SK-N-SH (cell line): ENCODE results near the gene CBLB. TPM values are rescaled to one million over a fixed set of nuclear protein-coding genes. Genes with fewer than 3 reads are reported as not detected.

Source experiments
- CTCF ChIA-PET: fragments of 300-600, 350-600 bp; formaldehyde crosslinking; extraction: SDS; loops from one replicate; lab custom pipeline; 2021; lab: Yijun Ruan, JAX
- POLR2A ChIA-PET: fragments of 350-600 bp; sonication (Branson Sonifier 250); formaldehyde crosslinking; extraction: SDS; loops from one replicate; lab custom pipeline; 2020; ENCODE audit warnings: antibody characterized with exemption, inconsistent platforms; lab: Yijun Ruan, JAX
- DNase-seq: peaks from one replicate; pipeline ENCODE4 v3.0.0; 2012
- H2AFZ ChIP-seq: fragments of 200-600 bp; sonication (generic); 2 replicates; pipeline ENCODE4 v1.8.1; 2016; ENCODE audit warnings: antibody characterized with exemption, mild to moderate bottlenecking, low read depth
- H3F3A ChIP-seq: fragments of 200-600 bp; sonication (generic); replicated peaks from 2 replicates; pipeline ENCODE3; 2016; ENCODE audit warnings: antibody characterized with exemption, mild to moderate bottlenecking; ENCODE audit not compliant: insufficient read depth
- H3K27ac ChIP-seq, 2 experiments: fragments of 200-500 bp in 1 of 2; fragments of 200-600 bp in 1 of 2; sonication (Bioruptor generic) in 1 of 2; sonication (generic), shearing (Covaris generic) in 1 of 2; 2 replicates each; pipeline versions ENCODE4 v1.5.1 to v1.6.1; 2014 to 2016; ENCODE audit warnings: low read depth in 2 of 2, inconsistent platforms in 1 of 2, low read length in 1 of 2, mild to moderate bottlenecking in 1 of 2, mixed read lengths in 1 of 2
- H3K27me3 ChIP-seq: fragments of 200-600 bp; sonication (generic), shearing (Covaris generic); 2 replicates; pipeline ENCODE4 v1.6.1; 2016; ENCODE audit warnings: mixed run types; ENCODE audit not compliant: insufficient read depth
- H3K36me3 ChIP-seq, 2 experiments: fragments of 200-500 bp in 1 of 2; fragments of 200-600 bp in 1 of 2; sonication (Bioruptor generic) in 1 of 2; sonication (generic) in 1 of 2; replicated peaks in 1 of 2; 2 replicates each; pipeline versions ENCODE3 to v1.5.1; 2014 to 2016; ENCODE audit warnings: low read length in 1 of 2, mild to moderate bottlenecking in 1 of 2; ENCODE audit not compliant: insufficient read depth in 2 of 2, control insufficient read depth in 1 of 2
- H3K4me1 ChIP-seq, 2 experiments: fragments of 200-500 bp in 1 of 2; fragments of 200-600 bp in 1 of 2; sonication (Bioruptor generic) in 1 of 2; sonication (generic), shearing (Covaris generic) in 1 of 2; 2 replicates each; pipeline versions ENCODE4 v1.5.1 to v1.6.1; 2014 to 2016; ENCODE audit warnings: low read depth in 1 of 2, low read length in 1 of 2, mixed run types in 1 of 2; ENCODE audit not compliant: insufficient read depth in 2 of 2, control insufficient read depth in 1 of 2
- H3K4me2 ChIP-seq: fragments of 200-600 bp; sonication (generic), shearing (Covaris generic); 2 replicates; pipeline ENCODE4 v1.6.1; 2017; ENCODE audit warnings: mixed run types
- H3K4me3 ChIP-seq, 2 experiments: fragments of 200-500 bp in 1 of 2; fragments of 200-600 bp in 1 of 2; sonication (Bioruptor generic) in 1 of 2; sonication (generic), shearing (Covaris generic) in 1 of 2; 2 replicates each; pipeline versions ENCODE4 v1.5.1 to v1.8.1; 2014 to 2016; ENCODE audit warnings: low read depth in 2 of 2, inconsistent platforms in 1 of 2, low read length in 1 of 2, mild to moderate bottlenecking in 1 of 2, mixed read lengths in 1 of 2, moderate library complexity in 1 of 2
- H3K79me2 ChIP-seq: fragments of 200-600 bp; sonication (generic); 2 replicates; pipeline ENCODE4 v1.8.1; 2017; ENCODE audit warnings: mild to moderate bottlenecking; ENCODE audit not compliant: insufficient read depth
- H3K9ac ChIP-seq: fragments of 200-600 bp; sonication (generic); 2 replicates; pipeline ENCODE4 v1.6.1; 2017; ENCODE audit warnings: mixed run types
- H3K9me2 ChIP-seq: fragments of 200-600 bp; sonication (generic); 2 replicates; pipeline ENCODE4 v1.6.1; 2017; ENCODE audit warnings: mixed run types
- H3K9me3 ChIP-seq: fragments of 200-600 bp; sonication (generic); 2 replicates; pipeline ENCODE4 v1.6.1; 2017; ENCODE audit warnings: mixed run types, mild to moderate bottlenecking, moderate library complexity
- H4K20me1 ChIP-seq: fragments of 200-600 bp; sonication (generic); 2 replicates; pipeline ENCODE4 v1.6.1; 2017; ENCODE audit warnings: mild to moderate bottlenecking, mixed run types; ENCODE audit not compliant: insufficient read depth
- EP300 ChIP-seq, 2 experiments: IDR thresholded peaks; 2 replicates each; pipeline versions ENCODE4 v1.4.0 to v1.6.1; 2012; ENCODE audit warnings: borderline replicate concordance in 1 of 2, low read depth in 1 of 2, low read length in 1 of 2
- EZH2phosphoT487 ChIP-seq: fragments of 200-600 bp; sonication (generic); IDR thresholded peaks from 2 replicates; pipeline ENCODE4 v1.6.1; 2017; ENCODE audit warnings: low read depth, mixed run types, mild to moderate bottlenecking, antibody characterized with exemption, moderate library complexity, borderline replicate concordance
- JUND ChIP-seq: IDR thresholded peaks from 2 replicates; pipeline ENCODE4 v1.4.0; 2012
- NFIC ChIP-seq: IDR thresholded peaks from 2 replicates; pipeline ENCODE4 v1.4.0; 2012; ENCODE audit warnings: borderline replicate concordance
- POLR2AphosphoS5 ChIP-seq: IDR thresholded peaks from 2 replicates; pipeline ENCODE4 v1.6.1; 2012; ENCODE audit warnings: low read depth, low read length
- RFX5 ChIP-seq: IDR thresholded peaks from 2 replicates; pipeline ENCODE4 v1.6.1; 2012; ENCODE audit warnings: mild to moderate bottlenecking, improper control_type of control experiment, low read length
- TEAD4 ChIP-seq: IDR thresholded peaks from 2 replicates; pipeline ENCODE4 v1.4.0; 2012; ENCODE audit warnings: mild to moderate bottlenecking, borderline replicate concordance; ENCODE audit not compliant: insufficient read depth
- WGBS: methylation state at CpG from one replicate; pipeline ENCODE4 v1.1.6; 2017; ENCODE audit warnings: low lambda C conversion rate; 5-methylcytosine and 5-hydroxymethylcytosine counted together
- polyA plus RNA-seq, 3 experiments: library from polyadenylated mRNA; depleted of rRNA; stranded (reverse); fragments of >200 nt; gene quantifications; 2 replicates each; pipeline ENCODE4 v1.2.3, GENCODE V29; 2012

Gene CBLB
- polyA plus RNA-seq, 1 of the 3 experiments (the other 2 are of a cell fraction), result 4.4 TPM

GRCh38 chr3:105801397-105801796 is 67.4 kb downstream of the CBLB start:
- H2AFZ ChIP-seq, result no peak overlapping the region
- H3K9ac ChIP-seq, result no peak overlapping the region
- POLR2A ChIA-PET, result no interaction called here
- WGBS, result 89% methylated on average over 2 of the region's 2 CpGs
- peaks cover 0 to 18% of the 10 kb centered on the region in 2 experiments for H3K36me3 ChIP-seq
- DNase-seq, result no peak
- TF ChIP-seq EZH2phosphoT487, result no peak
- TF ChIP-seq EP300 (IDR thresholded peaks at IDR 0.05; ENCODE audit: borderline replicate concordance in 1 of 2, low read depth in 1 of 2, low read length in 1 of 2), result no peak
- peaks cover 4% of the 10 kb centered on the region for H3F3A ChIP-seq
- no peak overlapping the region for H3K4me2 ChIP-seq
- no peak overlapping the region for H3K4me3 ChIP-seq
- H3K4me1 ChIP-seq, result peaks cover 8 to 18% of the 10 kb centered on the region in 2 experiments; a peak in 3 of 4 replicates
- H3K79me2 ChIP-seq, result peaks cover 39% of the 10 kb centered on the region
- H3K9me3 ChIP-seq, result no peaks in the 10 kb centered on the region
- CTCF ChIA-PET, result interaction anchor here (1.4 kb wide), 1 partner anchor 809 kb away, joined by 3 read pairs; no protein-coding TSS in a partner anchor
- H3K9me2 ChIP-seq, result no peaks in the 10 kb centered on the region
- H3K27me3 ChIP-seq, result no peaks in the 10 kb centered on the region
- 0 out of 2 replicates have a peak, but pooled peaks cover 3% of the 10 kb centered on the region for H4K20me1 ChIP-seq
- H3K27ac ChIP-seq, result no peak overlapping the region

- Histone ChIP-seq H3K9me2 (no peaks in the 10 kb centered on the region), H4K20me1 (0 out of 2 replicates have a peak, but pooled peaks cover under 1% of the 10 kb centered on the region), H3K27me3 (no peaks in the 10 kb centered on the region), H3K9ac (no peak overlapping the region), H3F3A (peaks cover 4% of the 10 kb centered on the region), H3K4me1 (peaks cover 8 to 18% of the 10 kb centered on the region in 2 experiments; a peak in 3 of 4 replicates), H2AFZ (no peak overlapping the region), H3K4me3 (no peak overlapping the region), H3K9me3 (no peaks in the 10 kb centered on the region), H3K79me2 (peaks cover 47% of the 10 kb centered on the region)
- no peak for DNase-seq
- WGBS, result 66% methylated on average over 5 of the region's 5 CpGs
- POLR2A ChIA-PET, result no interaction called here
- TF ChIP-seq RFX5 (no peak), JUND (no peak), EZH2phosphoT487 (no peak)
- TF ChIP-seq, all 33 proteins: peak for 0
- Histone ChIP-seq H3K27ac (no peak overlapping the region), H3K4me2 (no peak overlapping the region), H3K36me3 (peaks cover 0 to 18% of the 10 kb centered on the region in 2 experiments)
- CTCF ChIA-PET, result no interaction called here
Measured at GRCh38 chr3:105800320-105800719, 68.5 kb downstream of the CBLB start.

GRCh38 chr3:105799286-105799685 is 69.5 kb downstream of the CBLB start:
- Histone ChIP-seq H3K4me2 (no peak overlapping the region), H3K9ac (no peak overlapping the region), H2AFZ (no peak overlapping the region), H3K27ac (no peak overlapping the region), H3K4me1 (peaks cover 8 to 18% of the 10 kb centered on the region in 2 experiments; a peak in 3 of 4 replicates), H3F3A (peaks cover 5% of the 10 kb centered on the region), H4K20me1 (no peaks in the 10 kb centered on the region), H3K4me3 (no peak overlapping the region), H3K9me2 (no peaks in the 10 kb centered on the region), H3K27me3 (no peaks in the 10 kb centered on the region), H3K9me3 (no peaks in the 10 kb centered on the region), H3K36me3 (peaks cover 0 to 18% of the 10 kb centered on the region in 2 experiments), H3K79me2 (peaks cover 50% of the 10 kb centered on the region)
- WGBS, result 94% methylated on average over 3 of the region's 3 CpGs
- ChIA-PET POLR2A (no interaction called here), CTCF (interaction anchor here (0.7 kb wide), 1 partner anchor 36 kb away, joined by 3 read pairs; no protein-coding TSS in a partner anchor)
- DNase-seq, result no peak
- TF ChIP-seq JUND (no peak), EZH2phosphoT487 (no peak), TEAD4 (no peak), NFIC (no peak), POLR2AphosphoS5 (no peak), RFX5 (no peak)
